HG02885 (cell line): ENCODE results near the gene DGCR2.
"Not testable (repeated sequence)": the region's sequence is repeated elsewhere in the genome, so short reads cannot be mapped to it uniquely, and the experiment has no call there.

ENCODE experiments used
- ATAC-seq: cut with Tn5 transposase; IDR thresholded peaks from one replicate; pipeline ENCODE4 v1.9.1; 2021; ENCODE audit warnings: mild to moderate bottlenecking; ENCODE audit not compliant: unreplicated experiment, poor library complexity

DGCR2 gene

GRCh38 chr22:19063581-19064353 is 58.4 kb downstream of the DGCR2 start:
- no peak for ATAC-seq

GRCh38 chr22:19062943-19063308 is 59.3 kb downstream of the DGCR2 start:
- ATAC-seq = no peak

- ATAC-seq = no peak
These were observed 59.9 kb downstream of the DGCR2 start for GRCh38 chr22:19062139-19062942.

GRCh38 chr22:19061471-19062138 is 60.6 kb downstream of the DGCR2 start:
- ATAC-seq = no peak

- ATAC-seq = no peak
These were observed 61.7 kb downstream of the DGCR2 start for GRCh38 chr22:19060356-19061009.

- no peak for ATAC-seq
These were observed 62.5 kb downstream of the DGCR2 start for GRCh38 chr22:19059481-19060278.

GRCh38 chr22:19058713-19059451 is 63.3 kb downstream of the DGCR2 start:
- ATAC-seq = no peak

- no peak for ATAC-seq
These were observed 64.2 kb downstream of the DGCR2 start for GRCh38 chr22:19057999-19058491.

- no peak for ATAC-seq
These were observed 64.7 kb downstream of the DGCR2 start for GRCh38 chr22:19057539-19057938.

- no peak for ATAC-seq
These were observed 65.2 kb downstream of the DGCR2 start for GRCh38 chr22:19056951-19057401.

- no peak for ATAC-seq
These were observed 66.4 kb downstream of the DGCR2 start for GRCh38 chr22:19055801-19056200.

GRCh38 chr22:19052941-19053541 is 69.2 kb downstream of the DGCR2 start:
- no peak for ATAC-seq

GRCh38 chr22:19051381-19052072 is 70.7 kb downstream of the DGCR2 start:
- ATAC-seq = no peak

- not testable (repeated sequence) for ATAC-seq
These were observed 71.4 kb downstream of the DGCR2 start for GRCh38 chr22:19050847-19051246.

- no peak for ATAC-seq
These were observed 72.1 kb downstream of the DGCR2 start for GRCh38 chr22:19050117-19050516.

GRCh38 chr22:19048531-19048930 is 73.7 kb downstream of the DGCR2 start:
- ATAC-seq = no peak

- ATAC-seq = no peak
These were observed 74.2 kb downstream of the DGCR2 start for GRCh38 chr22:19047993-19048392.
